ENCODE measurements around the gene ABHD17B.
"Not testable (repeated sequence)": the region's sequence is repeated elsewhere in the genome, so short reads cannot be mapped to it uniquely, and the experiment has no call there.

DNA sequence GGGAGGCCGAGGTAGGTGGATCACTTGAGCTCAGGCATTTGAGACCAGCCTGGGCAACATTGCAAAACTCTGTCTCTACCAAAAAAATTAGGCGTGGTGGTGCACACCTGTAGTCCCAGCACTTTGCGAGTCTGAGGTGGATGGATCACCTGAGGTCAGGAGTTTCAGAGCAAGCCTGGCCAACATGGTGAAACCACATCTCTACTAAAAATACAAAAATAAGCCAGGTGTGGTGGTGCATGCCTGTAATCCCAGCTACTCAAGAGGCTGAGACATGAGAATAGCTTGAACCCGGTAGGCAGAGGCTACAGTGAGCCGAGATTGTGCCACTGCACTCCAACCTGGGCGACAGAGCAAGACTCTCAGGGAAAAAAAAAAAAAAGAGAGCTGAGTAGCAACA, 12.2 kb downstream of the ABHD17B start:
- TF ChIP-seq, protein P1, sequence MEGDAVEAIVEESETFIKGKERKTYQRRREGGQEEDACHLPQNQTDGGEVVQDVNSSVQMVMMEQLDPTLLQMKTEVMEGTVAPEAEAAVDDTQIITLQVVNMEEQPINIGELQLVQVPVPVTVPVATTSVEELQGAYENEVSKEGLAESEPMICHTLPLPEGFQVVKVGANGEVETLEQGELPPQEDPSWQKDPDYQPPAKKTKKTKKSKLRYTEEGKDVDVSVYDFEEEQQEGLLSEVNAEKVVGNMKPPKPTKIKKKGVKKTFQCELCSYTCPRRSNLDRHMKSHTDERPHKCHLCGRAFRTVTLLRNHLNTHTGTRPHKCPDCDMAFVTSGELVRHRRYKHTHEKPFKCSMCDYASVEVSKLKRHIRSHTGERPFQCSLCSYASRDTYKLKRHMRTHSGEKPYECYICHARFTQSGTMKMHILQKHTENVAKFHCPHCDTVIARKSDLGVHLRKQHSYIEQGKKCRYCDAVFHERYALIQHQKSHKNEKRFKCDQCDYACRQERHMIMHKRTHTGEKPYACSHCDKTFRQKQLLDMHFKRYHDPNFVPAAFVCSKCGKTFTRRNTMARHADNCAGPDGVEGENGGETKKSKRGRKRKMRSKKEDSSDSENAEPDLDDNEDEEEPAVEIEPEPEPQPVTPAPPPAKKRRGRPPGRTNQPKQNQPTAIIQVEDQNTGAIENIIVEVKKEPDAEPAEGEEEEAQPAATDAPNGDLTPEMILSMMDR (conservative IDR thresholded peaks at IDR 0.05 in 1 of 2, IDR thresholded peaks at IDR 0.05 in 1 of 2; ENCODE audit: extremely low read depth in 1 of 2, insufficient read depth in 1 of 2, low read depth in 1 of 2, low read length in 2 of 2): not testable (repeated sequence)
- not testable (repeated sequence) for TF ChIP-seq EZH2 (IDR thresholded peaks at IDR 0.05; ENCODE audit: borderline replicate concordance, low read length)
